ENCODE data around the gene NEK4.

NEK4 gene

DNA sequence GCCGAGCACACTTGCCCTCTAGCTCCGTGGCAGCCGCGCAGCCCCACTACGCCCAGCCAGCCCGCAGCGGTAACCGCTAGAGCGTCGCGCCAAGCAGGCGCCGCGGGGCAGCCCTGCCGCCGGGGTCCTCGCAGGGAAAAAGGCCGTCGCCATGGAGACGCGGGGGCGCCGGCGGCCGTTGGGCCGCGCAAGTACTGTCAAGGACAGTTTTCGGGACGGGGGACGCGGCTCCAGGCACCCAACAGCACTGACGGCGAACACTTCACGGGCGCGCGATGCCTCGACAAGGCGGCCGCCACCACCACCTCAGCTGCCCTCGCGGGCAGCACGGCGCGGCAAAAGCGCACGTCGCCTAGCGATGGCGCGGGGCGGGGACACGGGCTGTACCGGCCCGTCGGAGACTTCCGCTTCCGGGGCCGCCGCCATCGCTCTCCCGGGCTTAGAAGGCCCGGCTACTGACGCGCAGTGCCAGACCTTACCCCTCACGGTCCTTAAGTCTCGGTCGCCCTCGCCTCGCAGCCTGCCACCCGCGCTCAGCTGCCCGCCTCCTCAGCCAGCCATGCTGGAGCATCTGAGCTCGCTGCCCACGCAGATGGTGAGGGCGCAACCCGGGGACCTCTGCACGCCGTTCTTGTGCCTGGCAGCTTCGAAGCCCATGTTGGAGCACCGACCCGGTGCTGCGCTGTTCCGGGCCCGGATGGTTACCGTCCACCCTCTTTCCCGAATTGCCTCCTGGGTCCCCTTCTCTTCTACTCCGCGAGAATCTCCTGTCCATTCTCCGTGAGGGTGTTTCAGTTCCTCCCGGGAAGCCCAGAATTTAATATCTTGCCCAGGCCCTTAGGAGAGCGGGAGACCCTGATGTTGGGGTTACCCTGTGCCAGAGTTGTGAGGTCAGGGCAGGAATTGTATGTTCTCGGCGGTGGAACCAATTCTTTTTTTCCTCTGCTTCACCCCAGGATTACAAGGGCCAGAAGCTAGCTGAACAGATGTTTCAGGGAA is 64.8 kb downstream of the NEK4 start, which contains the start of the genes GLT8D1 and SPCS1:
GLT8D1 (minus strand) TSS at position 104 of the 999 bp plus-strand sequence. CDS start 5,331 bp downstream, outside the sequence.
SPCS1 (plus strand) TSS at position 419 of the 999 bp plus-strand sequence; CDS start at position 560, 141 bp downstream.
- Mint-ChIP-seq H3K27ac (peak within 1 kb of the TSS; percentile 96), H3K9me3 (no peaks in the 10 kb centered on the region), H3K36me3 (peaks cover 1% of the 10 kb centered on the region), H3K27me3 (no peaks in the 10 kb centered on the region), H3K4me1 (peaks cover 41% of the 10 kb centered on the region), H3K4me3 (peak within 1 kb of the TSS; percentile 94)

- Mint-ChIP-seq H3K4me1 (peaks cover 41% of the 10 kb centered on the region), H3K27me3 (no peaks in the 10 kb centered on the region), H3K4me3 (peak overlapping the region; percentile 94), H3K27ac (peak overlapping the region; percentile 93), H3K9me3 (no peaks in the 10 kb centered on the region), H3K36me3 (peaks cover 1% of the 10 kb centered on the region)
Observed at GRCh38 chr3:52705438-52705687, 65.4 kb downstream of the NEK4 start.

DNA sequence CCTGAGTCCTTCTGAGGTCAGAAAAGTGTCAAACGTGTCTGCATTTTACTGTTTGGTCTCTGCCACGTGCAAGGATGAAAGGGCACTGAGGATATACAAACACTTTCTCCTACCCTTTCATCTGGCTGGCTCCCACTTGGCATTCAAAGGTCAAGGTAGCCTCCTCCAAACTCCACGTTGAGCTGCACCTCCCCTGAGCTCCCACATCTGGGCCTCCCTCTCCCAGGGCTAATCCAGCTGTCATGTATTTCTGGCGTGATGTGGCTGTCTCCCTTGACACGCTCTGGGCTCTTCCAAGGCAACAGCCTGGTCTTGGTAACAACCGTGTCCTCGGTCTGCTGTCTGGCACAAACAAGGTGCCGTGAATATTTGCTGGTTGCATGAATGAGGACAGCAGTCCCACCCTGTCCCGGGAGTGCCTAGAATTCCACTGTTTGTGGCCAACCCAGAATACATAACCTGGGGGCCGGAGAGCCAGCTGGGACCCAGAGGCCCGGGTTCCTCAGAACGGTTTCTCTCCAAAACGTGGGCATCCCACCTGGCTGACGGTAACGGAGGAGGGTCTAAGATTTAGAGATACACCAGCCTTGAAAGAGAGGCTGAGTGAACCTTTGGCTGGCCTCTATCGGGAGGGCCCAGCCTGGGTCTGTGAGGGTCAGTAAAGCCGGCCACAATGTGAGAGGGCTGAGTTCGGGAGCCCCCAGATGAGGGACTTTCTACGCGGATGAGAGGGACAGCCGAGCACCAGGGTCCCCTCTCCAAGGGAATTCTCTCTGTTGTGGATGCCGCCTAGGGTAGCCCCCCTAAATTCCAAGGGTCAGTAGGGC is 65.9 kb downstream of the NEK4 start:
- Mint-ChIP-seq H3K4me3 (peak overlapping the region; percentile 94), H3K36me3 (peaks cover 1% of the 10 kb centered on the region), H3K4me1 (peaks cover 44% of the 10 kb centered on the region), H3K9me3 (no peaks in the 10 kb centered on the region), H3K27ac (peak overlapping the region; percentile 93), H3K27me3 (no peaks in the 10 kb centered on the region)

GRCh38 chr3:52703341-52703740 is 67.4 kb downstream of the NEK4 start:
- Mint-ChIP-seq H3K27me3 (no peaks in the 10 kb centered on the region), H3K36me3 (no peaks in the 10 kb centered on the region), H3K4me3 (peak overlapping the region; percentile 94), H3K9me3 (no peaks in the 10 kb centered on the region), H3K27ac (no peak overlapping the region), H3K4me1 (peaks cover 42% of the 10 kb centered on the region)

GRCh38 chr3:52697632-52697965 is 73.1 kb downstream of the NEK4 start:
- Mint-ChIP-seq H3K27ac (peak overlapping the region; percentile 76), H3K4me3 (no peak overlapping the region), H3K27me3 (no peaks in the 10 kb centered on the region), H3K9me3 (no peaks in the 10 kb centered on the region), H3K36me3 (peaks cover 14% of the 10 kb centered on the region), H3K4me1 (peaks cover 31% of the 10 kb centered on the region)

DNA sequence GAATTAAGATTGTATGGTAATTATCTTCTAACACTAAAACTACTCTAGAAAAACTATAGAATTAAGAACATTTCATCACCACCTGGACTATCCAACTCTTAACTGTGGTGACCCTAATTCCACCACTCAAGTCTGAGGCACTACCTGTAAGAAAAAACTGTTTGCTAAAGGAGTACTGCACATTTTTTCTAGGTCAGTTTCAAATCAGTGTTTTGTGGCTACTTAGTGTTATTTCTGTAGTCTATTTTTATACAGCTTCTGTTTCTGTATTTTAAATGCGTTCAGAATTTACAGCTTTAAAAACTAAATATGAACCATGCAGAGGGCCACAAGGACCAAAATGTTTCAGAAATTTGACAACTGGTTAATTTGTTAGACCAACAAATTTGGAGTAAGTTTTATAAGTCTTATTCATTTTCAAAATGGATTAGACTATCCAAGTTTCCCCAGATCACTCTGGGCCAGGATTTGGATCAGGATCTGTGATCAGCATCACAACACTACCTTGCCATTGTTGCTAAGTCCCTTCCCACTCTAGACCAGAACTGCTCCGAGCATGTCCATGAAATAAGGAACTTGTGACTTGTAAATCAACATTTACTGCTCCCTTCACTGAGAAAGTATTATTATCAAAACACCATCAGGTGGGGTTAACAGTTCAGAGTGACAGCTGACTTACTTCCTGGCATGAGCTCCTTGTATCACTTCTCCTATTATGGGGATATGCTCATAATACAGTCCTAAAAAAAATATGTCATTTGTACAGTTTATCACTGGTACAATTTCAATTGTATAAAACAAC is 73.7 kb downstream of the NEK4 start:
- H3K27ac Mint-ChIP-seq, result peak overlapping the region; percentile 76
- peaks cover 14% of the 10 kb centered on the region for H3K36me3 Mint-ChIP-seq
- no peaks in the 10 kb centered on the region for H3K27me3 Mint-ChIP-seq
- no peaks in the 10 kb centered on the region for H3K9me3 Mint-ChIP-seq
- no peak overlapping the region for H3K4me3 Mint-ChIP-seq
- peaks cover 30% of the 10 kb centered on the region for H3K4me1 Mint-ChIP-seq

- Mint-ChIP-seq H3K27me3 (no peaks in the 10 kb centered on the region), H3K4me3 (peak overlapping the region; percentile 7), H3K4me1 (peaks cover 28% of the 10 kb centered on the region), H3K9me3 (no peaks in the 10 kb centered on the region), H3K27ac (no peak overlapping the region), H3K36me3 (peaks cover 14% of the 10 kb centered on the region)
Observed at GRCh38 chr3:52695798-52696671, 74.7 kb downstream of the NEK4 start.

DNA sequence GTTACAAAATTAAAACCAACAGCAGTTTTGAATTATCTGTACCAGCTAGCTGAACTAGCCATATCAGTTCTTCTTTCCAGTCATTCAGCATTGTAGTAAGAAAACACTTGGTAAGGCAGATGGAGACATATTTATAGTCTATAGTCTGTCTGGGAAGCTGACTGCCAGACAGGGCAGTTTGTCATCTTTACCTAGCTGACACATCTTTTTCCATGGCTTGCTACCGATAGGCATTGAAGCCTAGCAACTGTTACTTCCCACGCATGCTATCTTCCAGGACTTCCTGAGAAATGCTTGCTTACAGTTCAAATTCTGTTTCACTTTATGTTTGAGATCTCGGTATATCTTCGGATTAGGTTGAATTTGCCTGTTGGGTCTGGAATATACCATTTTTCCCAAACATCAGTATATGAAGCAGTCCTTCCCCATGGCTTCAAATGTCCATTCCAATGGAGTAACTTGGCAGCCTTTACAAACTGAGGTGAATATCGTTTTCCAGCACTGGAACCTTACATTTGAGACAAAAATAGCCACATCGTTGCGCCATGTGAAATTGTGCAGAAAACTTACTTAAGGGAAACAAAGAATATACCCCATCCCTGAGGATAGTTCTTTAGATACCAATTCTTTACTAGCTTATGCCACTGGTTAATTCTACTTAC is 76.1 kb downstream of the NEK4 start:
- peak overlapping the region; percentile 72 for H3K27ac Mint-ChIP-seq
- no peaks in the 10 kb centered on the region for H3K27me3 Mint-ChIP-seq
- H3K4me1 Mint-ChIP-seq, result peaks cover 34% of the 10 kb centered on the region

DNA sequence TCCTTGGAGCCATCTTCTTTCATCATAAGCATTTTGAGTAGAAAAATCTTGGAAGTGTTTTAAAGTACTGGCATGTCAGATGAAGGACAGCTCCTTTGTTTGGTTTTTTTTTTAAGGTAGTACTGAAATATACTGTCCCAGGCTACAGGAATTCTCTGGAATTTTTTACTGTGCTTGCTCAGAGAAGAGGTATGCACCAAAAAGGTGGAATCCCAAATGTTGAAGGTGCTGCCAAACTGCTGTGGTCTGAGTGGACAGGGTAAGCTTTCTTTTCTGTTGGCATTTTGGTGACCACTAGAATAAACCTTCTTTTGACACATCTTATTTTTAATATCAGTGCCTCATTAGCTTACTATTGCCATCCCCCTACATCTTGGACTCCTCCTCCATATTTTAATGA is 77.7 kb downstream of the NEK4 start:
- H3K4me1 Mint-ChIP-seq, result peaks cover 49% of the 10 kb centered on the region
- peak overlapping the region; percentile 49 for H3K4me3 Mint-ChIP-seq

More for the DNA sequence above, 76.1 kb downstream of the NEK4 start:
- no peak overlapping the region for H3K4me3 Mint-ChIP-seq
- peaks cover 19% of the 10 kb centered on the region for H3K36me3 Mint-ChIP-seq
- H3K9me3 Mint-ChIP-seq, result no peaks in the 10 kb centered on the region

GRCh38 chr3:52690560-52690959 is 80.2 kb downstream of the NEK4 start:
- peak overlapping the region; percentile 35 for H3K4me3 Mint-ChIP-seq

More for the DNA sequence above, 77.7 kb downstream of the NEK4 start:
- H3K27me3 Mint-ChIP-seq, result no peaks in the 10 kb centered on the region
- H3K36me3 Mint-ChIP-seq, result peaks cover 33% of the 10 kb centered on the region
- no peaks in the 10 kb centered on the region for H3K9me3 Mint-ChIP-seq
- H3K27ac Mint-ChIP-seq, result peak overlapping the region; percentile 84

DNA sequence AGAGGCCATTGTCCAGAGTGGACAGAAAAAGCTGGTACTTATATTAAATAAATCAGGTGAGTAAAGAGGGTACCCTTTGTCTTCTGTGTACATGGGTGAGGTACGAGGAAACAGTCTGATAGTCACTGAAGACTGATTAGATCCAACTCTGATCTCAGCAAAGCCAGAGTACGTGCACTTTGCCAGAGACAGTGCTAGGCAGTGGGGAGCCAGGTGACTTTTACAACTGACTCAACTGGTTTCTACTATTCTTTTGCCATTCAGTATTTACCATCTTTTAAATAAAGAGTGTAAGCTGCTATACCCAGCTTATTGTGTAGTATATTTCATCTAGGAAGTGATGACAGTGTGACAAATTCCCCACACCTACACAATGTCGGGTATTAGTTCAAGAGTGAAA is 81.6 kb downstream of the NEK4 start:
- Mint-ChIP-seq H3K36me3 (peaks cover 36% of the 10 kb centered on the region), H3K4me1 (peaks cover 72% of the 10 kb centered on the region), H3K9me3 (no peaks in the 10 kb centered on the region), H3K27ac (peak overlapping the region; percentile 97), H3K27me3 (no peaks in the 10 kb centered on the region), H3K4me3 (peak overlapping the region; percentile 93)

More at GRCh38 chr3:52690560-52690959, 80.2 kb downstream of the NEK4 start:
- no peaks in the 10 kb centered on the region for H3K9me3 Mint-ChIP-seq
- peak overlapping the region; percentile 42 for H3K27ac Mint-ChIP-seq
- H3K27me3 Mint-ChIP-seq, result no peaks in the 10 kb centered on the region
- peaks cover 40% of the 10 kb centered on the region for H3K36me3 Mint-ChIP-seq
- H3K4me1 Mint-ChIP-seq, result peaks cover 60% of the 10 kb centered on the region

DNA sequence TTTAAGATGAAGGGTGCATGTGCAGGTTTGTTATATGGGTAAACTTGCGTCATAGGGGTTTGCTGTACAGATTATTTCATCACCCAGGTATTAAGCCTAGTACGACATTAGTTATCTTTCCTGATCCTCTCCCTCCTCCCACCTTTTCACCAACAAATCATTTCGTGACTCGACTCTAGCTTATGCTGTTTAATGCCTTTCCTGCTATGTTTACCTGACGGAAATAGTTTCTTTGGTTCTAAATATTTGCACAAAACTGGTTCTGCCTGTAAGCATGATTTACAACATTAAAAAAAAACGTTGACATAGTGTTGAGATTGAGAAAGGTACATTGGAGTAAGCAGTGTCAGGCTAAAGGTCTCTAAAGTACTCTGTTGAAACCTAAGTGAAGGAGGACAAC is 82.5 kb downstream of the NEK4 start:
- H3K4me3 Mint-ChIP-seq, result peak overlapping the region; percentile 93
- H3K9me3 Mint-ChIP-seq, result no peaks in the 10 kb centered on the region
- H3K27me3 Mint-ChIP-seq, result no peaks in the 10 kb centered on the region
- peaks cover 67% of the 10 kb centered on the region for H3K4me1 Mint-ChIP-seq
- peaks cover 32% of the 10 kb centered on the region for H3K36me3 Mint-ChIP-seq
- peak overlapping the region; percentile 97 for H3K27ac Mint-ChIP-seq

DNA sequence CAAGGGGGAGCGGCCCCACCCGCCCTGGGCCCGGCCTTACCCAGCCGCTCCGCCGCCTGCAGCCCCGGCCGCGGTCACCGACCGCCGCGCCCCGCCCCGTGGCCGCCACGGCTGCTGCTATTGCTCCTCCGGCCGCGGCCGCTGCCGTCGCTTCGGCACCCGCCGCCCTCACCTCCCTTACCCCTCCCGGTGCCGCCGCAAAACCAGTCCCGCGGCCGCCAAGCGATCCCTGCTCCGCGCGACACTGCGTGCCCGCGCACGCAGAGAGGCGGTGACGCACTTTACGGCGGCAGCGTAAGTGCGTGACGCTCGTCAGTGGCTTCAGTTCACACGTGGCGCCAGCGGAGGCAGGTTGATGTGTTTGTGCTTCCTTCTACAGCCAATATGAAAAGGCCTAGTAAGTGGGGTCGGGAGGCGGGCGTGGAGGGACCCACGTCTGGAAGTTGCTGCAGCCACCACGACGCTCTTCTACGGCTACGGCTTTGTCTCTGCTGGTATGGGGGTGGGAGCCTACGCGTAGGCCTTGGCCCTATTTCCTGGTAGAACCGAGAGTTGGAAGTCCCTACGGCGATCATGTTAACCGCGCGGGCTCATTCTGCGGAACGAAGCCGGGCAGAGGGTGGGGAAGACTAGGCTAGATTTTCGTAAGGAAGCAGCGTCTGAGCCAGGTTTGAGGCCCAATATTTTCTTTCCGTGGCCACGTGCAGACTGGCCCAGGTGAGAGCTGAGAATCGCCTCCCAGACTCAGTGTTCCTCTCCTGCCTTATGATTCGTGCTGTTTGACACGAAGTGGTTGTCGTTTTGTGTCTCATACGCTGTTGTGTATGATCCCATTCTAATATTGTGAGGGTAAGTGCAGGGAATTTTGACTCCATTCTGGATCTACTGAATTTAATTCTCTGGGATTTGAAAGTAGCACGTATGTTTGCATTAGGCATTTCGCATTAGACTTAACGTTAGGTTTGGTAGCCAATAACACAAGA is 84.7 kb downstream of the NEK4 start, which contains the start of the genes GNL3 and PBRM1:
GNL3 (plus strand) TSS at position 324 of the 983 bp plus-strand sequence; CDS start at position 385, 61 bp downstream.
PBRM1 (minus strand) TSS at position 205 of the 983 bp plus-strand sequence.
- H3K4me3 Mint-ChIP-seq, result peak within 1 kb of the TSS; percentile 96
- peak within 1 kb of the TSS; percentile 97 for H3K27ac Mint-ChIP-seq
- H3K27me3 Mint-ChIP-seq, result no peaks in the 10 kb centered on the region
- H3K36me3 Mint-ChIP-seq, result peaks cover 31% of the 10 kb centered on the region
- no peaks in the 10 kb centered on the region for H3K9me3 Mint-ChIP-seq
- H3K4me1 Mint-ChIP-seq, result peaks cover 73% of the 10 kb centered on the region
